T-cell (primary cell): ENCODE results near the gene GPR63. TPM values are rescaled to one million over a fixed set of nuclear protein-coding genes. Genes with fewer than 3 reads are reported as not detected.

Experiments
- ATAC-seq, 4 experiments: fragments of 200-7000 bp in 3 of 4; fragments of 150-1000 bp in 1 of 4; cut with Tn5 transposase; replicated peaks in 1 of 4; 1 replicate in 3 of 4; 2 replicates in 1 of 4; pipeline ENCODE4 v1.10.0; 2021; ENCODE audit warnings: moderate library complexity in 3 of 4, mild to moderate bottlenecking in 2 of 4, moderate number of reproducible peaks in 1 of 4
- CTCF ChIA-PET, 2 donors: fragments of 300-600 bp; sonication (Branson Sonifier 250); formaldehyde crosslinking; loops; one replicate each; lab custom pipeline; 2022; ENCODE audit warnings: antibody characterized with exemption in 2 of 2; lab: Charles Lee
- POLR2A ChIA-PET, 2 donors: fragments of 300-600 bp; sonication (Branson Sonifier 250); formaldehyde crosslinking; loops; one replicate each; lab custom pipeline; 2022; ENCODE audit warnings: antibody characterized with exemption in 2 of 2; lab: Charles Lee
- DNase-seq, 35 experiments: peaks; one replicate each; pipeline versions ENCODE4 v3.0.0 to v3.0.0-alpha.2; 2013 to 2023
- H3K27ac ChIP-seq: one replicate; pipeline ENCODE4 v1.5.1; 2013; ENCODE audit warnings: low read length
- H3K27me3 ChIP-seq, 2 experiments: replicated peaks in 1 of 2; 1 replicate in 1 of 2; 2 replicates in 1 of 2; pipeline versions ENCODE4 v1.6.1 to v1.7.0; 2013; ENCODE audit warnings: low read length in 1 of 2, mixed read lengths in 1 of 2; ENCODE audit not compliant: control insufficient read depth in 2 of 2, insufficient read depth in 2 of 2; ENCODE audit errors: extremely low read depth in 1 of 2
- H3K36me3 ChIP-seq, 2 donors: 1 replicate in 1 of 2; 2 replicates in 1 of 2; pipeline versions ENCODE4 v1.6.1 to v1.7.0; 2013; ENCODE audit warnings: low read length in 1 of 2; ENCODE audit not compliant: control insufficient read depth in 2 of 2, insufficient read depth in 1 of 2; ENCODE audit errors: extremely low read depth in 1 of 2
- H3K4me1 ChIP-seq, 2 experiments: 1 replicate in 1 of 2; 2 replicates in 1 of 2; pipeline versions ENCODE4 v1.6.1 to v1.7.0; 2013; ENCODE audit warnings: low read length in 2 of 2, mixed read lengths in 1 of 2; ENCODE audit not compliant: insufficient read depth in 2 of 2, control insufficient read depth in 1 of 2; ENCODE audit errors: extremely low read depth in 1 of 2
- H3K4me3 ChIP-seq, 2 donors: 1 replicate in 1 of 2; 2 replicates in 1 of 2; pipeline versions ENCODE4 v1.5.1 to v1.7.0; 2013; ENCODE audit warnings: mild to moderate bottlenecking in 2 of 2, low read length in 1 of 2, moderate library complexity in 1 of 2; ENCODE audit not compliant: control insufficient read depth in 1 of 2; ENCODE audit errors: extremely low read depth in 1 of 2
- H3K9me3 ChIP-seq: 2 replicates; pipeline ENCODE4 v1.7.0; 2013
- H3K27ac Mint-ChIP-seq, 2 donors: one replicate each; pipeline ENCODE4 v1.8.0; 2020 to 2021; ENCODE audit warnings: mild to moderate bottlenecking in 2 of 2, mixed read lengths in 2 of 2
- H3K27me3 Mint-ChIP-seq, 2 donors: one replicate each; pipeline ENCODE4 v1.8.0; 2021 to 2022; ENCODE audit warnings: mixed read lengths in 2 of 2
- H3K36me3 Mint-ChIP-seq: one replicate; pipeline ENCODE4 v1.8.0; 2021; ENCODE audit warnings: mixed read lengths
- H3K4me1 Mint-ChIP-seq, 3 donors: one replicate each; pipeline ENCODE4 v1.8.0; 2020 to 2022; ENCODE audit warnings: mixed read lengths in 3 of 3, mild to moderate bottlenecking in 1 of 3
- H3K4me3 Mint-ChIP-seq, 3 donors: one replicate each; pipeline ENCODE4 v1.8.0; 2020 to 2022; ENCODE audit warnings: mild to moderate bottlenecking in 3 of 3, mixed read lengths in 3 of 3, moderate library complexity in 3 of 3
- H3K9me3 Mint-ChIP-seq, 3 donors: one replicate each; pipeline ENCODE4 v1.8.0; 2020 to 2022; ENCODE audit warnings: mixed read lengths in 3 of 3
- WGBS: methylation state at CpG from one replicate; pipeline ENCODE4 v1.1.5; 2013; ENCODE audit warnings: missing lambda C conversion rate; ENCODE audit not compliant: insufficient coverage; 5-methylcytosine and 5-hydroxymethylcytosine counted together
- total RNA-seq, 35 experiments: library from RNA in 6 of 35; stranded (reverse) in 6 of 35; fragments of 120-200 nt in 1 of 35; gene quantifications; one replicate each; pipeline versions ENCODE4 v1.2.1 to v1.2.4 and lab custom pipeline; 2013 to 2026

GPR63 gene
- total RNA-seq, 5 donors from 2014 or later (not counting 1 experiment from before 2014, with no cell fraction given) = 0.25 to 0.92 (median 0.67) TPM

DNA sequence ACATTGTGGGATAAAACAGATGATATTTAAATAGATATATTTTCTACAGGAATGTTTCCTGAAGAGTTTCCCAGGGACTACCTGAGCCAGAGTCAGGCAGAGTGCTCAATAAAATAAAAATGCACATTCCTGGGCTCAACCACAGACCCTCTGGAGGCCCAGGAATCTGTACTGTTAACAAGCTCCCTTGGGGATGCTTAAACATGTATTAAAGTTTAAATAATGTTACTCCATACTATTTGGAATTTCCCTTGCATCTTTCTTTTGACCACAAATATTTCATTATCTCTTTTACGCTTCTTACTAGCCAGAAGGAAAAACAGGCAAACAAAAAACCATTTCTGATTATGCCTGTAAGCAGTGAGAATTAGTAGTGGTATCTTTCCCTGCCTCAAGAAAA, 42.3 kb downstream of the GPR63 start:
- Mint-ChIP-seq H3K4me1 (no peaks in the 10 kb centered on the region), H3K27me3 (peaks cover 0 to 3% of the 10 kb centered on the region in 2 donors), H3K4me3 (no peak overlapping the region), H3K36me3 (no peaks in the 10 kb centered on the region), H3K27ac (no peak overlapping the region), H3K9me3 (no peaks in the 10 kb centered on the region)
- no peaks in the 10 kb centered on the region for H3K4me1 ChIP-seq
- H3K36me3 ChIP-seq = no peaks in the 10 kb centered on the region
- CTCF ChIA-PET = interaction anchor here in 1 of 2 donors (0.6 kb wide), 1 partner anchor 411 kb away, joined by 3 read pairs; no protein-coding TSS in a partner anchor
- POLR2A ChIA-PET = no interaction called here
- peaks cover 0 to 5% of the 10 kb centered on the region in 2 experiments for H3K27me3 ChIP-seq
- no CpG with 5 or more reads among the region's 1 CpG for WGBS
- no peak for ATAC-seq
- no peak for DNase-seq
- H3K9me3 ChIP-seq = no peaks in the 10 kb centered on the region
- H3K27ac ChIP-seq = no peak overlapping the region
- H3K4me3 ChIP-seq = no peak overlapping the region

DNA sequence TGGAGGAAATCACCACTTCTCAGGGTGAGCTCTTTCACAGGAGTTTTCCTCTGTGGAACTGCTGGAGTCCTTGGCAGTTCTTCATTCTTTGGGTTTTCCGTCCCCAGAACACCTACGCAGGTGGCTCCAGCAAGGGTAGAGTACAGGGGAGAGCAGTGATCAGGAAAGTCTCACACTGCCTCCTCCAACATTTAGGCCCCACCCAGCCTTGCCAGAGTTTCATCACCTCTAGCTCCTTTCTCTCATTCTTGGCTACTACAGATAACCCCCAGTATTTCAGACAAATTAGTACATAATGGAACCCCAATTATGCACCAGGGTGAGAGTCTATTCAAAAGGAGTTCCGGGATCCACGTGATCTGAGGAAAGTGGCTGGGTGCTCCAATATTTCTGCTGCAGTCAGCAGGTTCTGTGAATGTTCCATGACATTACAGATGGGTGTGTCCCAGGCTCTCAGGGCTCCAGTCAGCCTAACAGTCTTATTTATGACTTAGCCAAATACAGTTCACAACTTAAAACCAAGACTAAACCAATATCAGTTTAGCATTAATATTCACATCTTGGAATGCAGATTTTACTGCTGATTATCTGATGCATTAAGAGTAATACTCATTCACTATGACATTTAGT, 44.6 kb downstream of the GPR63 start:
- CTCF ChIA-PET = no interaction called here
- H3K4me3 ChIP-seq = no peak overlapping the region
- H3K27ac ChIP-seq = no peak overlapping the region
- Mint-ChIP-seq H3K4me1 (no peaks in the 10 kb centered on the region), H3K9me3 (no peaks in the 10 kb centered on the region), H3K27me3 (peaks cover 0 to 11% of the 10 kb centered on the region in 2 donors), H3K4me3 (no peak overlapping the region), H3K27ac (no peak overlapping the region), H3K36me3 (no peaks in the 10 kb centered on the region)
- no peak for ATAC-seq
- DNase-seq = no peak
- peaks cover 0 to 5% of the 10 kb centered on the region in 2 experiments for H3K27me3 ChIP-seq
- no peaks in the 10 kb centered on the region for H3K9me3 ChIP-seq
- no peaks in the 10 kb centered on the region for H3K36me3 ChIP-seq
- WGBS = no CpG with 5 or more reads among the region's 4 CpGs
- no peaks in the 10 kb centered on the region for H3K4me1 ChIP-seq
- POLR2A ChIA-PET = no interaction called here

DNA sequence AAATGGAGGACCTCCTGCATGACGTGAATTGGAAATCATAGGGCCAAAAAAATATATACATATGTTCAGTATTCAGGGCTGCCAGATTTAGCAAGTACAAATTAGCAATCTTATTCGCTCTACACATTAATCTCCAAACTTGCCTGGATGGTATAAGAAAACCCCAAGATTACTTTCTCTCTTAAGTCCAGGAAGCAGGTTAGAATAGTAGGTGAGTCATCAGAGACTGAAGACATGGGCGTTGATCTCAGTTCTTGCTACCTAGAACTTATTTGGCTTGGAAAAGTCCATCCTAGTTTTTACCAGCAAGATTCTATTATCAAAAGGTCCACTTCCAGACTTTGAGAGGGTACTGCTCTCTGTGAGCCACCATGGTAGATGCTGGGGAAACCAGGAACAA, 47.4 kb downstream of the GPR63 start:
- Mint-ChIP-seq H3K4me1 (no peaks in the 10 kb centered on the region), H3K36me3 (no peaks in the 10 kb centered on the region), H3K9me3 (no peaks in the 10 kb centered on the region), H3K27ac (no peak overlapping the region), H3K4me3 (no peak overlapping the region), H3K27me3 (peaks cover 0 to 11% of the 10 kb centered on the region in 2 donors)
- no peaks in the 10 kb centered on the region for H3K36me3 ChIP-seq
- no peaks in the 10 kb centered on the region for H3K4me1 ChIP-seq
- peaks cover 0 to 5% of the 10 kb centered on the region in 2 experiments for H3K27me3 ChIP-seq
- no peak for ATAC-seq
- CTCF ChIA-PET = interaction anchor here in 1 of 2 donors (0.6 kb wide), 1 partner anchor 55 kb away, joined by 7 read pairs; no protein-coding TSS in a partner anchor
- DNase-seq = no peak
- WGBS = no CpG with 5 or more reads among the region's 3 CpGs
- POLR2A ChIA-PET = no interaction called here
- no peak overlapping the region for H3K4me3 ChIP-seq
- no peak overlapping the region for H3K27ac ChIP-seq
- H3K9me3 ChIP-seq = no peaks in the 10 kb centered on the region

DNA sequence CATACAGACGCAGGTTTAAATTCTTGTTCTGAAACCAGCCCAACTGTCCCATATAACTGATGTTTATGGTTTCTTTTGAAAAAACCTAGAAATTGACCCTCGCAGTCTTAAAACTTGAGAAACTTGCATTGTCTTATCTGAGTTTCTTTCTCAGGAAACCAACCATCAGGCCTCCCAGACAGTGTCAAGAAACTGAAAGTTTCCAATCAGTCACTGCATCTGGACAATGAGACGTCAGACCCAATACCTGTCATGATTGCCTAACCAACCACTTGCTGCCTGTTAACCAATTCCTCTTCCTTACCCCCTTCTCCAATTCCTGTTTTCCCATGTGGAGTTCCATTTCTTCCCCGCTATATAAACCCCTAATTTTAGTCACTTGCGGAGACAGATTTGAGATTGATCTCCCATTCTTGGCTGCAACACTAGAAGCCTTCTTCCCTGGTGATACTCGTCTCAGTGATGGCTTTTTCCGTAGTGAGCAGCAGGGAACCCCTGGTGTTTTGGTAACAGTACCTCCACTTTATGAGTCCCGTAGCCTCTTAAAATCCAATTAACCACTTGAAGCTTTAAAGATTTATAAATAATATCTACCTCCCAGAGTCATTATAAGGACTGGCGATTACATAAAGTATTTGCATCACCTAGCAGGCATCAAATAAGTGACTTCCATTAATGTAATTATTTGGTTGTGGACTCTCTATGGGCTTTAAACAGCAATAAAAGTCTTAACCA, 49.3 kb downstream of the GPR63 start:
- DNase-seq (no peak), ATAC-seq (no peak)
- ChIA-PET CTCF (no interaction called here), POLR2A (no interaction called here)
- no peak overlapping the region for H3K27ac ChIP-seq
- H3K27me3 ChIP-seq = peaks cover 0 to 5% of the 10 kb centered on the region in 2 experiments
- 81% methylated on average over 4 of the region's 9 CpGs for WGBS
- H3K27ac Mint-ChIP-seq = no peak overlapping the region
- H3K36me3 ChIP-seq = no peaks in the 10 kb centered on the region
- H3K4me1 ChIP-seq = no peaks in the 10 kb centered on the region
- H3K9me3 ChIP-seq = no peaks in the 10 kb centered on the region
- no peaks in the 10 kb centered on the region for H3K4me1 Mint-ChIP-seq
- H3K4me3 Mint-ChIP-seq = no peak overlapping the region
- H3K36me3 Mint-ChIP-seq = no peaks in the 10 kb centered on the region
- H3K4me3 ChIP-seq = no peak overlapping the region
- H3K27me3 Mint-ChIP-seq = peaks cover 0 to 11% of the 10 kb centered on the region in 2 donors
- H3K9me3 Mint-ChIP-seq = no peaks in the 10 kb centered on the region

DNA sequence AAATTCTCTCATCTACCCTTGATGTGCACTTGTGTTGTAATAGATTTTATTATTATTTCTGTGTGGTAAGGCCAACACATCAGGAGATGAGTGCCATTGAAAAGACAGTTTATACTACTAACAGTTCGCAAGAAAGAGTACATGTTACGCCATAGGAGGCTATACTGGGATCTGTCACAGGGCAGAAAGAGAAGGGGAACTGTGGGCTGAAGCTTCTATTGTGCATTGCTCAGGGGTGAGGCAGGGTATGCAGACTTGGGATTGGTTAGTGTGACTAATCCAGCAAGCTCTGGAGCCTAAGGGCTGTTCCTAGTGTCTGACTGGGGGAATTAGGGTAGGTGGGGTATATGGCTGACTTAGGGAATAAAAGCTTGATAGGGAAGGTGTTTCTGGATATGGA, 50.9 kb downstream of the GPR63 start:
- no peak overlapping the region for H3K27ac Mint-ChIP-seq
- CTCF ChIA-PET = no interaction called here

DNA sequence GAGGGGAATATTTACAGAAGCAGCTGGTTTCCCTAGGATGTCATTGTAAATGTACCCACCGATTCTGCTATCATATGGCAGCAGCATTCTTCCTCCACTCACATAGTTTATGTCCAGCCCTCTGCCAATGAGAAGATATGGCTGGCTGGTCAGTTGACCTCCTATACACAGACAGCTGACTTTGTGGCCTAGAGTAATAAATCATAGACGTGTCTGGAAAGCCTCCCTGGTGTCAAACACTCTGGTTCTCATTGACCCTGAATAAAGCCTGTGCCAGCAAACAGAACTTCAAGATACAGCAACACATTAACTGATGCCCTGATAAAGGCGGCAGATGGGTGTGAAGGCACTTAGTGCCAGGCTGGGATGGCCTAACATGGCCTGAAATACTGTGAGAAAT, 52.6 kb downstream of the GPR63 start:
- Histone ChIP-seq H3K4me3 (no peak overlapping the region), H3K9me3 (no peaks in the 10 kb centered on the region), H3K27me3 (no peaks in the 10 kb centered on the region), H3K36me3 (no peaks in the 10 kb centered on the region), H3K27ac (no peak overlapping the region), H3K4me1 (no peaks in the 10 kb centered on the region)
- no peak for DNase-seq
- Mint-ChIP-seq H3K4me1 (no peaks in the 10 kb centered on the region), H3K4me3 (no peak overlapping the region), H3K27me3 (peaks cover 0 to 16% of the 10 kb centered on the region in 2 donors), H3K27ac (no peak overlapping the region), H3K9me3 (no peaks in the 10 kb centered on the region), H3K36me3 (no peaks in the 10 kb centered on the region)
- no peak for ATAC-seq
- POLR2A ChIA-PET = interaction anchor here in 1 of 2 donors (0.5 kb wide), 1 partner anchor 139 kb away, joined by 5 read pairs; no protein-coding TSS in a partner anchor
- CTCF ChIA-PET = no interaction called here
- no CpG with 5 or more reads among the region's 3 CpGs for WGBS

More for the DNA sequence above, 50.9 kb downstream of the GPR63 start:
- POLR2A ChIA-PET = no interaction called here
- DNase-seq = no peak
- Histone ChIP-seq H3K9me3 (no peaks in the 10 kb centered on the region), H3K27ac (no peak overlapping the region), H3K36me3 (no peaks in the 10 kb centered on the region), H3K4me3 (no peak overlapping the region), H3K27me3 (no peaks in the 10 kb centered on the region), H3K4me1 (no peaks in the 10 kb centered on the region)
- H3K9me3 Mint-ChIP-seq = no peaks in the 10 kb centered on the region
- no peaks in the 10 kb centered on the region for H3K4me1 Mint-ChIP-seq
- no peak overlapping the region for H3K4me3 Mint-ChIP-seq
- ATAC-seq = no peak
- H3K36me3 Mint-ChIP-seq = no peaks in the 10 kb centered on the region
- H3K27me3 Mint-ChIP-seq = peaks cover 0 to 19% of the 10 kb centered on the region in 2 donors
- WGBS = 100% methylated on average over 1 of the region's 2 CpGs
